HL-60 (cell line): Measurements from ENCODE around the gene CELF2.

Experiments
- DNase-seq, 2 experiments: peaks; one replicate each; pipeline ENCODE4 v3.0.0-alpha.2; 2010 to 2020; ENCODE audit warnings: low read depth in 1 of 2, low spot score in 1 of 2
- H3K27ac ChIP-seq: fragments of 250-450 bp; sonication (Bioruptor Pico); replicated peaks from 2 replicates; pipeline ENCODE4 v1.5.1; 2020; ENCODE audit warnings: mild to moderate bottlenecking, moderate library complexity
- H3K27me3 ChIP-seq: fragments of 250-450 bp; sonication (Bioruptor Pico); 2 replicates; pipeline ENCODE4 v1.5.1; 2021; ENCODE audit warnings: mild to moderate bottlenecking, moderate library complexity; ENCODE audit not compliant: insufficient read depth, poor library complexity, severe bottlenecking
- H3K4me3 ChIP-seq: replicated peaks from 2 replicates; pipeline ENCODE4 v1.5.1; 2011; ENCODE audit warnings: mild to moderate bottlenecking, control low read depth, low read length; ENCODE audit not compliant: insufficient read depth
- CTCF ChIP-seq: IDR thresholded peaks from one replicate; pipeline ENCODE4 v1.5.1; 2011; ENCODE audit warnings: low read length, control low read depth, inconsistent platforms; ENCODE audit not compliant: insufficient read depth
- GABPA ChIP-seq: IDR thresholded peaks from 2 replicates; pipeline ENCODE4 v1.6.1; 2012; ENCODE audit warnings: low read depth
- POLR2AphosphoS5 ChIP-seq: IDR thresholded peaks from 2 replicates; pipeline ENCODE4 v1.6.1; 2012; ENCODE audit warnings: low read depth
- REST ChIP-seq: IDR thresholded peaks from 2 replicates; pipeline ENCODE4 v1.6.1; 2012; ENCODE audit warnings: low read depth; ENCODE audit not compliant: insufficient replicate concordance
- SPI1 ChIP-seq: IDR thresholded peaks from 2 replicates; pipeline ENCODE4 v1.6.1; 2012; ENCODE audit warnings: low read depth, mild to moderate bottlenecking, borderline replicate concordance

Gene CELF2

GRCh38 chr10:11219431-11219830, 201.8 kb downstream of the CELF2 start:
- Histone ChIP-seq H3K4me3 (no peak overlapping the region), H3K27me3 (no peaks in the 10 kb centered on the region), H3K27ac (no peak overlapping the region)
- DNase-seq = no peak
- TF ChIP-seq REST (no peak), POLR2AphosphoS5 (no peak), GABPA (no peak), SPI1 (no peak)

- H3K27me3 ChIP-seq = no peaks in the 10 kb centered on the region
- TF ChIP-seq SPI1 = no peak
- no peak for TF ChIP-seq POLR2AphosphoS5
- H3K27ac ChIP-seq = no peak overlapping the region
- H3K4me3 ChIP-seq = no peak overlapping the region
- DNase-seq = no peak
Measured at GRCh38 chr10:11223081-11223480, 205.4 kb downstream of the CELF2 start.

GRCh38 chr10:11223507-11224140, 206.0 kb downstream of the CELF2 start:
- H3K27ac ChIP-seq = no peak overlapping the region
- DNase-seq = no peak
- TF ChIP-seq CTCF = no peak
- TF ChIP-seq SPI1 = no peak
- TF ChIP-seq POLR2AphosphoS5 = no peak
- no peak for TF ChIP-seq REST
- no peak for TF ChIP-seq GABPA
- no peaks in the 10 kb centered on the region for H3K27me3 ChIP-seq
- no peak overlapping the region for H3K4me3 ChIP-seq

GRCh38 chr10:11224321-11224720, 206.6 kb downstream of the CELF2 start:
- TF ChIP-seq REST (no peak), SPI1 (no peak), GABPA (no peak), CTCF (no peak), POLR2AphosphoS5 (no peak)
- no peak overlapping the region for H3K4me3 ChIP-seq
- no peak overlapping the region for H3K27ac ChIP-seq
- DNase-seq = no peak
- no peaks in the 10 kb centered on the region for H3K27me3 ChIP-seq
